ENCODE results near the gene RAB31. TPM values are rescaled to one million over a fixed set of nuclear protein-coding genes. Genes with fewer than 3 reads are reported as not detected.

Gene RAB31
- total and polyA plus RNA-seq, 2 of the 13 experiments (the other 11 are each of a cell fraction or from before 2014, with no cell fraction given) = 1.1 to 1.7 TPM

DNA sequence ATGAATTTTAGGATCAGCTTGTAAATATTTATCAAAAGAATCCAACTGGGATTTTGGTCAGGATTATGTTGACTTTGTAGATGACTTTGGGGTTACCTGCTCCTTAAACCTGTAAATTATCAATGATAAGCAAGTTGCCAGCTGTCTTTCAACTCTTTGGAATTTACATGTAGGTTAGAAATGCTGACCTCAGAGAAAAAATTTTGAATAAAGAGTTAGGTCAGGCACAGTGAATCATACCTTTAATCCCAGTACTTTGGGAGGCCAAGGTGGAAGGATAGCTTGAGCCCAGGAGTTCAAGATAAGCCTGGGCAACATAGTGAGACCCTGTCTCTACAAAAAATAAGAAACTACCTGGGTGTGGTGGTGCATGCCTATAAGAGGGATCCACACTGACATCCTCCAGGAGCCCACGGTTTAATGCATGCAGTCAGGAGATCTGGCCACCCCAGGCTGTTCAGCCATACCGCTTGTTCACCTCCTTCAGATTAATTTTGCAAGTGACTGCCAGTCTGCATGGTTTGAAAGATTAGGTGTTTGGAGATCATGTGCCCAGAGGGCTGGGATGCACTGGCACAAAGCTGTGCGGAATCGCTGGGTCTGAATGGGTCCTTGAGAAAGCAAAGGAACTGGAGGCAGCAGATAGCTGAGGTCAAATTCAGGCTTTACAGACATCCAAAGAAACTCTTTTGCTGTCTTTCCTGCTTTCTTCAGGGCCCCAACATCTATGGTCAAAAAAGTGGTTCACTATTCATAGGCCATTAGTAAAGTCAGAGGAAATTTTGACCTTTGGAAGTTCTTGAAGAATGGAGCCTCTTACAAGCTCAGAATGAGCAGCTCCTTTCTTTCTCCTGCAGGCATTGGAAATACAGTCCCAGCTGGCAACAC, 94.3 kb downstream of the RAB31 start (continued):
- TF ChIP-seq, protein P1, sequence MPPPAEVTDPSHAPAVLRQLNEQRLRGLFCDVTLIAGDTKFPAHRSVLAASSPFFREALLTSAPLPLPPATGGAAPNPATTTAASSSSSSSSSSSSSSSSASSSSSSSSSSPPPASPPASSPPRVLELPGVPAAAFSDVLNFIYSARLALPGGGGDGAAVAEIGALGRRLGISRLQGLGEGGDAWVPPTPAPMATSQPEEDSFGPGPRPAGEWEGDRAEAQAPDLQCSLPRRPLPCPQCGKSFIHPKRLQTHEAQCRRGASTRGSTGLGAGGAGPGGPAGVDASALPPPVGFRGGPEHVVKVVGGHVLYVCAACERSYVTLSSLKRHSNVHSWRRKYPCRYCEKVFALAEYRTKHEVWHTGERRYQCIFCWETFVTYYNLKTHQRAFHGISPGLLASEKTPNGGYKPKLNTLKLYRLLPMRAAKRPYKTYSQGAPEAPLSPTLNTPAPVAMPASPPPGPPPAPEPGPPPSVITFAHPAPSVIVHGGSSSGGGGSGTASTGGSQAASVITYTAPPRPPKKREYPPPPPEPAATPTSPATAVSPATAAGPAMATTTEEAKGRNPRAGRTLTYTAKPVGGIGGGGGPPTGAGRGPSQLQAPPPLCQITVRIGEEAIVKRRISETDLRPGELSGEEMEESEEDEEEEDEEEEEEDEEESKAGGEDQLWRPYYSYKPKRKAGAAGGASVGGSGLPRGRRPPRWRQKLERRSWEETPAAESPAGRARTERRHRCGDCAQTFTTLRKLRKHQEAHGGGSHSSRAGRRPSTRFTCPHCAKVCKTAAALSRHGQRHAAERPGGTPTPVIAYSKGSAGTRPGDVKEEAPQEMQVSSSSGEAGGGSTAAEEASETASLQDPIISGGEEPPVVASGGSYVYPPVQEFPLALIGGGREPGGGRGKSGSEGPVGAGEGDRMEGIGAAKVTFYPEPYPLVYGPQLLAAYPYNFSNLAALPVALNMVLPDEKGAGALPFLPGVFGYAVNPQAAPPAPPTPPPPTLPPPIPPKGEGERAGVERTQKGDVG (CRISPR knock-in tag; IDR thresholded peaks at IDR 0.05; ENCODE audit: borderline replicate concordance) = no peak
- TF ChIP-seq FOXM1 (CRISPR knock-in tag; IDR thresholded peaks at IDR 0.05) (no peak), ZNF205 (CRISPR knock-in tag; IDR thresholded peaks at IDR 0.05) (peak; percentile 12; the same call in 1 of the 2 replicates), ATF4 (CRISPR knock-in tag; IDR thresholded peaks at IDR 0.05) (0 out of 4 replicates have a peak, but pooled peaks of 1 of the 2 experiments have one; percentile 1), ESRRA (CRISPR knock-in tag; IDR thresholded peaks at IDR 0.05; ENCODE audit: low read depth) (no peak)
